ENCODE results near the gene MTCL1. TPM values are rescaled to one million over a fixed set of nuclear protein-coding genes. Genes with fewer than 3 reads are reported as not detected.

Gene MTCL1
- total RNA-seq, 1 donor from 2014 or later = 59.3 TPM

DNA sequence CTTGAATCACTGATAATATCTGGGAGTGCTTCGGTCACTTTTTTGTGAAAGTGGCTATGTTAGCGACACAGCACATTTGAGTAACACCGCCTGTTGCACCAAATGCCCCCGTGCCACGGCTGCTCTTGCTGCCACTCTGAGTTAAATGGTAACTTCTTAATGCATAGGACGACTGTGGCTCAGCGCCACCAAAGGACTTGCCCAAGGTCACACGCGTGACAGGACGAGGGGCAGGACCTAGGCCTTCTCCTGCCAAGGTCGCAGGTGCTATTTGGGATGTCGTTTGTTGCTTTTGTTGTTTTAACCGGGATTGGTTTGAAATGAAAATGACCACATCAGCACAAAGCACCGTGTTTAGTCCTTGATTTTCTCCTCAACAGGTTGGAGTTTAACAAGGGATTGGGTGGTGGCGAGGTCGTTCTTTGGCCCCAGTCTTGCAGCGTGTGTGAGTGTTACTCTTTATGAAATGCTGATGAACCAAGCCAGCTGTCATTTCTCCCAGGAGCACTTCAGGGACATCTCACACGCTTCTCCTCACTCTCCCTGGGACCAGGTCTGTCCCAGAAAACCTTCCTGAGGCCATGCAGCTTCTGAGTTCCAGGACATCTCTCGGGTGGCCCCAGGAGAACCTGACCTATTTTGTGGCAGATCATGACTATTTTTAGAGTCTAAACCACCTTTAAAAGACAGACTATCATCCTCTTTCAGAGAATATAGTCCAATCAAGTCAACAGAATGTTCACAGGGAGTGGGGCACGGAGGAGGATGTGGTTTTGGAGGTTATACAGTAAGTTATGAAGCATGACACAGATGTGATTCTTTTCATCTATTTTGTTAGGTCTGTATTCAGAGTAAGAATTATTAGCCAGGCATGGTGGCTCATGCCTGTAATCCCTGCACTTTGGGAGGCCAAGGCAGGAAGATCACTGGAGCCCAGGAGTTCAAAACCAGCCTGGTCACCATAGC, 49.9 kb downstream of the MTCL1 start:
- DNase-seq (ENCODE audit: low read depth) (peak; percentile 89), FAIRE-seq (peak; percentile 63)
- Mint-ChIP-seq H3K4me1 (ENCODE audit: low read depth, unreplicated experiment) (peaks cover 41% of the 10 kb centered on the region), H3K27me3 (ENCODE audit: low read depth, unreplicated experiment) (no peaks in the 10 kb centered on the region), H3K9me3 (ENCODE audit: unreplicated experiment) (no peaks in the 10 kb centered on the region), H3K4me3 (ENCODE audit: unreplicated experiment) (no peak overlapping the region), H3K27ac (ENCODE audit: unreplicated experiment) (peak overlapping the region; percentile 95), H3K36me3 (ENCODE audit: low read depth, unreplicated experiment) (peaks cover 33% of the 10 kb centered on the region)
- H3K27me3 ChIP-seq (ENCODE audit: insufficient read depth, low read length) = no peaks in the 10 kb centered on the region
- H2AFZ ChIP-seq (ENCODE audit: low read depth, low read length) = no peak overlapping the region
- TF ChIP-seq EZH2 (IDR thresholded peaks at IDR 0.05; ENCODE audit: insufficient read depth, low read length) = no peak
- TF ChIP-seq, protein P1, sequence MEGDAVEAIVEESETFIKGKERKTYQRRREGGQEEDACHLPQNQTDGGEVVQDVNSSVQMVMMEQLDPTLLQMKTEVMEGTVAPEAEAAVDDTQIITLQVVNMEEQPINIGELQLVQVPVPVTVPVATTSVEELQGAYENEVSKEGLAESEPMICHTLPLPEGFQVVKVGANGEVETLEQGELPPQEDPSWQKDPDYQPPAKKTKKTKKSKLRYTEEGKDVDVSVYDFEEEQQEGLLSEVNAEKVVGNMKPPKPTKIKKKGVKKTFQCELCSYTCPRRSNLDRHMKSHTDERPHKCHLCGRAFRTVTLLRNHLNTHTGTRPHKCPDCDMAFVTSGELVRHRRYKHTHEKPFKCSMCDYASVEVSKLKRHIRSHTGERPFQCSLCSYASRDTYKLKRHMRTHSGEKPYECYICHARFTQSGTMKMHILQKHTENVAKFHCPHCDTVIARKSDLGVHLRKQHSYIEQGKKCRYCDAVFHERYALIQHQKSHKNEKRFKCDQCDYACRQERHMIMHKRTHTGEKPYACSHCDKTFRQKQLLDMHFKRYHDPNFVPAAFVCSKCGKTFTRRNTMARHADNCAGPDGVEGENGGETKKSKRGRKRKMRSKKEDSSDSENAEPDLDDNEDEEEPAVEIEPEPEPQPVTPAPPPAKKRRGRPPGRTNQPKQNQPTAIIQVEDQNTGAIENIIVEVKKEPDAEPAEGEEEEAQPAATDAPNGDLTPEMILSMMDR (IDR thresholded peaks at IDR 0.05; ENCODE audit: insufficient read depth, low read depth, low read length) = no peak
- H4K20me1 ChIP-seq (ENCODE audit: insufficient read depth, low read length) = no peaks in the 10 kb centered on the region
- peak overlapping the region; percentile 75 for H3K4me2 ChIP-seq (ENCODE audit: low read length)
- peaks cover 75% of the 10 kb centered on the region for H3K79me2 ChIP-seq (ENCODE audit: insufficient read depth, low read length)
- no peak overlapping the region for H3K4me3 ChIP-seq (ENCODE audit: insufficient read depth, low read depth, low read length)
- H3K27ac ChIP-seq (ENCODE audit: low read depth, low read length) = peak overlapping the region; percentile 77
- H3K4me1 ChIP-seq (ENCODE audit: insufficient read depth, low read length) = peaks cover 49% of the 10 kb centered on the region
- no peaks in the 10 kb centered on the region for H3K9me3 ChIP-seq (ENCODE audit: insufficient read depth, low read depth, low read length)
- H3K9ac ChIP-seq (ENCODE audit: low read length) = peak overlapping the region; percentile 47
- peaks cover 10% of the 10 kb centered on the region for H3K36me3 ChIP-seq (ENCODE audit: insufficient read depth, low read length)

DNA sequence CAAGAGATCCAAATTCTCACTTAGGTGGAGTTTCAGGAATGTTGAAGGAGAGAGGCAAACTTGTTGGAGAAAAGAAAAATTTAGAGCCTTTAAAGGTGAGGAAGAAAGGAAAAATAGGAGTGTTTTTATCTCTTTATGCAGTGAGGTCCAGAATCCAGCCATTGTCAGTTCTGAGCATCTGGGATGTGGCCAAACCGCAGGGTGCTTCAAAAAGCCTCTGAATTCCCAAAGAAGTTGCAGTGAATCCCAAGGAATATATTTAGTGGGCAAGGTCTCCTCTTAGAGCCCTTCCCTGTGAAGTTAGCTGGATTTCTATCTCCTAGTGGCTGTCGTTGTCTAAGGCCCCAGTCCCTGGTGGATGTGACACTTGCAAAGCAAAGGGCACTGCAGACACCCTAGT, 51.2 kb downstream of the MTCL1 start:
- H3K4me1 Mint-ChIP-seq (ENCODE audit: low read depth, unreplicated experiment) = peaks cover 29% of the 10 kb centered on the region
- peaks cover 36% of the 10 kb centered on the region for H3K36me3 Mint-ChIP-seq (ENCODE audit: low read depth, unreplicated experiment)
- FAIRE-seq (no peak), DNase-seq (ENCODE audit: low read depth) (peak; percentile 36)
- Histone ChIP-seq H2AFZ (ENCODE audit: low read depth, low read length) (no peak overlapping the region), H3K27me3 (ENCODE audit: insufficient read depth, low read length) (no peaks in the 10 kb centered on the region), H3K9ac (ENCODE audit: low read length) (no peak overlapping the region), H3K36me3 (ENCODE audit: insufficient read depth, low read length) (peaks cover 10% of the 10 kb centered on the region), H3K27ac (ENCODE audit: low read depth, low read length) (no peak overlapping the region), H3K4me2 (ENCODE audit: low read length) (no peak overlapping the region), H3K4me1 (ENCODE audit: insufficient read depth, low read length) (peaks cover 36% of the 10 kb centered on the region), H3K9me3 (ENCODE audit: insufficient read depth, low read depth, low read length) (no peaks in the 10 kb centered on the region), H4K20me1 (ENCODE audit: insufficient read depth, low read length) (no peaks in the 10 kb centered on the region), H3K4me3 (ENCODE audit: insufficient read depth, low read depth, low read length) (no peak overlapping the region), H3K79me2 (ENCODE audit: insufficient read depth, low read length) (peaks cover 69% of the 10 kb centered on the region)
- no peaks in the 10 kb centered on the region for H3K27me3 Mint-ChIP-seq (ENCODE audit: low read depth, unreplicated experiment)
- no peak overlapping the region for H3K27ac Mint-ChIP-seq (ENCODE audit: unreplicated experiment)
- no peak overlapping the region for H3K4me3 Mint-ChIP-seq (ENCODE audit: unreplicated experiment)
- H3K9me3 Mint-ChIP-seq (ENCODE audit: unreplicated experiment) = no peaks in the 10 kb centered on the region
- TF ChIP-seq EZH2 (IDR thresholded peaks at IDR 0.05; ENCODE audit: insufficient read depth, low read length) = no peak
- TF ChIP-seq, protein P1 (IDR thresholded peaks at IDR 0.05; ENCODE audit: insufficient read depth, low read depth, low read length) = no peak
